Measurements from ENCODE around the gene THAP10.

DNA sequence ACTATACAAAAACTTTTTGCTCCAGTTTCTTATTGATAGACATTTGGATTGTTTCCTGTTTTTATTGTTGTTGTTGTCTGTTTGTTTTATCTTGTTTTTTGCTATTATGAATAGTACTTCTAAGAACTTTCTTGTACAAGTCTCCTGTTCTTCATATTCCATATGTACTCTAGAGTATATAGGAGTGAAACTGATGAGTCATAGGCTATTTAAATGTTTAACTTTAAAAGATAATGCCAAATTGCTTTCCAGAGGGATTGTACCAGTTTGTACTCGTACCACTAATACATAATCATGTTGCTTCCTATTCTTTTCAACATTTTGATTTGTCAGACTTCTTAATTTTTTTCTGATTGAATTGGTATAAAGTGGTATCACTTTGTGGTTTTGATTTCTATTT lies 20.0 kb upstream of the THAP10 start:
- TF ChIP-seq CTCF (IDR thresholded peaks at IDR 0.05) (no peak), POLR2A (IDR thresholded peaks at IDR 0.05) (no peak), POLR2AphosphoS5 (IDR thresholded peaks at IDR 0.05) (no peak), EP300 (IDR thresholded peaks at IDR 0.05) (no peak)
